Glomerular visceral epithelial cell (primary cell): ENCODE results near the gene SFR1.
"Not testable (repeated sequence)": the region's sequence is repeated elsewhere in the genome, so short reads cannot be mapped to it uniquely, and the experiment has no call there.

Experiments
- DNase-seq: peaks from one replicate; pipeline ENCODE4 v3.0.0-alpha.2; 2016; ENCODE audit errors: extremely low spot score

SFR1 gene

DNA sequence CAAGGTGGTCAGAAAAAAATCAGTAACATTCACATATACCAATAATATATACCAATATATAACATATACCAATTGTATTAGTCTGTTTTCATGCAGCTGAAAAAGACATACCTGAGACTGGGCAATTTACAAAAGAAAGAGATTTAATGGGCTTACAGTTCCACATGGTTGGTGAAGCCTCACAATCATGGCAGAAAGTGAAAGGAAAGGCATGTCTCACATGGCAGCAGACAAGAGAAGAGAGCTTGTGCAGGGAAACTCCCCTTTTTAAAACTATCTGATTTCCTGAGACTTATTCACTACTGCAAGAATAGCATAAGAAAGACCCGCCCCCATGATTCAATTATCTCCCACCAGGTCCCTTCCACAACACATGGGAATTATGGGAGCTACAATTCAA lies 52.2 kb downstream of the SFR1 start:
- not testable (repeated sequence) for DNase-seq
